Fibroblast of lung (primary cell): ENCODE results near the gene TM7SF2. TPM values are rescaled to one million over a fixed set of nuclear protein-coding genes. Genes with fewer than 3 reads are reported as not detected.

Source experiments
- DNase-seq, 2 donors: peaks; one replicate each; pipeline versions ENCODE4 v3.0.0 to v3.0.0-alpha.2; 2010; ENCODE audit warnings: low read depth in 2 of 2
- H2AFZ ChIP-seq: 2 replicates; pipeline ENCODE4 v1.5.1; 2012; ENCODE audit warnings: low read length, control low read depth, inconsistent platforms
- H3K27ac ChIP-seq: 2 replicates; pipeline ENCODE4 v1.5.1; 2011; ENCODE audit warnings: low read length, control low read depth; ENCODE audit not compliant: insufficient read depth
- H3K27me3 ChIP-seq: 2 replicates; pipeline ENCODE4 v1.5.1; 2011; ENCODE audit warnings: mild to moderate bottlenecking, low read length; ENCODE audit not compliant: control insufficient read depth, insufficient read depth
- H3K36me3 ChIP-seq: 2 replicates; pipeline ENCODE4 v1.5.1; 2011; ENCODE audit warnings: low read length; ENCODE audit not compliant: control insufficient read depth, insufficient read depth
- H3K4me1 ChIP-seq: 2 replicates; pipeline ENCODE4 v1.5.1; 2011; ENCODE audit warnings: low read length; ENCODE audit not compliant: control insufficient read depth, insufficient read depth; ENCODE audit errors: extremely low read depth
- H3K4me2 ChIP-seq: 2 replicates; pipeline ENCODE4 v1.5.1; 2011; ENCODE audit warnings: low read length, control low read depth; ENCODE audit not compliant: insufficient read depth; ENCODE audit errors: extremely low read depth
- H3K4me3 ChIP-seq, 4 experiments: fragments of 200-600 bp in 1 of 4; sonication (generic) in 1 of 4; replicated peaks in 1 of 4; 2 replicates each; pipeline ENCODE4 v1.5.1; 2011 to 2016; ENCODE audit warnings: low read length in 4 of 4, low read depth in 3 of 4, mild to moderate bottlenecking in 3 of 4, control low read depth in 2 of 4, inconsistent platforms in 1 of 4, mixed read lengths in 1 of 4; ENCODE audit not compliant: insufficient read depth in 1 of 4; ENCODE audit errors: control extremely low read depth in 1 of 4
- H3K79me2 ChIP-seq: 2 replicates; pipeline ENCODE4 v1.5.1; 2012; ENCODE audit warnings: mild to moderate bottlenecking, low read length, inconsistent platforms; ENCODE audit not compliant: control insufficient read depth, insufficient read depth
- H3K9ac ChIP-seq: 2 replicates; pipeline ENCODE4 v1.5.1; 2011; ENCODE audit warnings: mild to moderate bottlenecking, low read length, control low read depth; ENCODE audit not compliant: insufficient read depth
- H3K9me3 ChIP-seq: 2 replicates; pipeline ENCODE4 v1.5.1; 2012; ENCODE audit warnings: low read depth, low read length; ENCODE audit not compliant: control insufficient read depth, insufficient read depth
- H4K20me1 ChIP-seq: 2 replicates; pipeline ENCODE4 v1.5.1; 2011; ENCODE audit warnings: low read length; ENCODE audit not compliant: control insufficient read depth, insufficient read depth; ENCODE audit errors: extremely low read depth
- EZH2 ChIP-seq: IDR thresholded peaks from 2 replicates; pipeline ENCODE4 v1.5.1; 2012; ENCODE audit warnings: low read length, control low read depth, mild to moderate bottlenecking; ENCODE audit errors: missing control alignments
- polyA plus RNA-seq, 2 donors: library from polyadenylated mRNA; depleted of rRNA in 1 of 2; stranded (reverse) in 1 of 2; unstranded in 1 of 2; fragments of >200 nt; gene quantifications; 2 replicates each; pipeline ENCODE4 v1.2.1, GENCODE V29; 2011 to 2012; ENCODE audit warnings: missing spikeins in 1 of 2
- total RNA-seq: library from RNA; depleted of rRNA; stranded (reverse); fragments of >200 nt; gene quantifications from 2 replicates; pipeline ENCODE4 v1.2.1, GENCODE V29; 2014
- TF ChIP-seq, protein P1 (sequence below), 2 donors: IDR thresholded peaks in 1 of 2; conservative IDR thresholded peaks in 1 of 2; 1 replicate in 1 of 2; 2 replicates in 1 of 2; pipeline ENCODE4 v1.5.1; 2011 to 2012; ENCODE audit warnings: low read length in 2 of 2, control low read depth in 1 of 2, inconsistent platforms in 1 of 2, low read depth in 1 of 2, mild to moderate bottlenecking in 1 of 2

TM7SF2 gene
- total and polyA plus RNA-seq, 2 donors (not counting 1 experiment from before 2014, with no cell fraction given): 11.7 to 89.5 TPM

DNA sequence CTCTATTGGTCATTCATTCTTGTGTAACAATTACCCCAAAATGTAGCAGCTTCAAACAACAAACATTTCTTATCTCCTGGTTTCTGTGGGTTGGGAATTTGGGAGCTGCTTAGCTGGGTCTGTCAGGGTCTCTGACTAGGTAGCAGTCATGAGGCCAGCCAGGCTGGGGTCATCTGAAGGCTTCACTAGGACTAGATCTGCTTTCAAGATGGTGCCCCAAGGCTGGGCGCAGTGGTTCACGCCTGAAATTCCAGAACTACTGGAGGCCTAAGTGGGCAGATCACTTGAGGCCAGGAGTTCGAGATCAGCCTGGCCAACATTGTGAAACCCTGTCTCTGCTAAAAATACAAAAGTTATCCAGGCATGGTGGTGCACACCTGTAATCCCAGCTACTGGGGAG lies 45.3 kb downstream of the TM7SF2 start:
- no peaks in the 10 kb centered on the region for H4K20me1 ChIP-seq
- DNase-seq: no peak
- no peak overlapping the region for H3K4me2 ChIP-seq
- no peak overlapping the region for H3K9ac ChIP-seq
- no peaks in the 10 kb centered on the region for H3K27me3 ChIP-seq
- TF ChIP-seq, protein P1, sequence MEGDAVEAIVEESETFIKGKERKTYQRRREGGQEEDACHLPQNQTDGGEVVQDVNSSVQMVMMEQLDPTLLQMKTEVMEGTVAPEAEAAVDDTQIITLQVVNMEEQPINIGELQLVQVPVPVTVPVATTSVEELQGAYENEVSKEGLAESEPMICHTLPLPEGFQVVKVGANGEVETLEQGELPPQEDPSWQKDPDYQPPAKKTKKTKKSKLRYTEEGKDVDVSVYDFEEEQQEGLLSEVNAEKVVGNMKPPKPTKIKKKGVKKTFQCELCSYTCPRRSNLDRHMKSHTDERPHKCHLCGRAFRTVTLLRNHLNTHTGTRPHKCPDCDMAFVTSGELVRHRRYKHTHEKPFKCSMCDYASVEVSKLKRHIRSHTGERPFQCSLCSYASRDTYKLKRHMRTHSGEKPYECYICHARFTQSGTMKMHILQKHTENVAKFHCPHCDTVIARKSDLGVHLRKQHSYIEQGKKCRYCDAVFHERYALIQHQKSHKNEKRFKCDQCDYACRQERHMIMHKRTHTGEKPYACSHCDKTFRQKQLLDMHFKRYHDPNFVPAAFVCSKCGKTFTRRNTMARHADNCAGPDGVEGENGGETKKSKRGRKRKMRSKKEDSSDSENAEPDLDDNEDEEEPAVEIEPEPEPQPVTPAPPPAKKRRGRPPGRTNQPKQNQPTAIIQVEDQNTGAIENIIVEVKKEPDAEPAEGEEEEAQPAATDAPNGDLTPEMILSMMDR (conservative IDR thresholded peaks at IDR 0.05 in 1 of 2, IDR thresholded peaks at IDR 0.05 in 1 of 2; ENCODE audit: low read depth in 1 of 2, low read length in 2 of 2): no peak
- no peak for TF ChIP-seq EZH2
- no peaks in the 10 kb centered on the region for H3K9me3 ChIP-seq
- H3K79me2 ChIP-seq: no peaks in the 10 kb centered on the region
- H2AFZ ChIP-seq: no peak overlapping the region
- H3K36me3 ChIP-seq: no peaks in the 10 kb centered on the region
- no peaks in the 10 kb centered on the region for H3K4me1 ChIP-seq
- no peak overlapping the region for H3K27ac ChIP-seq
- no peak overlapping the region for H3K4me3 ChIP-seq

DNA sequence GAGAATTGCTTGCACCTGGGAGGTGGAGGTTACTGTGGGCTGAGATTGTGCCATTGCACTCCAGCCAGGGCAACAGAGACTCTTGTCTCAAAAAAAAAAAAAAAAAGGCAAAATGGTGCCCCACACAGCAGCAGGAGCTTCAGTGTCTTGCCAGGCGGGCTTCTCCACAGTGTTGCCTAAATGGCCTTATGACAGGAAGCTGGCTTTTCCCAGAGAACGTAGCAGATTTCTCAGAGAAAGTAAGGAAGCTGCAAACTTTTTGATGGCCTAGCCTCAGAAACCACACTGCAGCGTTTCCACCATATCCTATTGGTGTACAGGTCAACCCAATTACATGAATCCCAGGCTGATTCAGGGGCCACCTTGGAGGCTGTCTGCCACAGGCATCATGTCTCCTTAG lies 45.7 kb downstream of the TM7SF2 start:
- Histone ChIP-seq H3K36me3 (no peaks in the 10 kb centered on the region), H2AFZ (no peak overlapping the region), H4K20me1 (no peaks in the 10 kb centered on the region), H3K79me2 (no peaks in the 10 kb centered on the region), H3K4me1 (no peaks in the 10 kb centered on the region), H3K9me3 (no peaks in the 10 kb centered on the region), H3K4me2 (no peak overlapping the region), H3K4me3 (no peak overlapping the region), H3K9ac (no peak overlapping the region), H3K27ac (no peak overlapping the region), H3K27me3 (no peaks in the 10 kb centered on the region)
- TF ChIP-seq, protein P1 (conservative IDR thresholded peaks at IDR 0.05 in 1 of 2, IDR thresholded peaks at IDR 0.05 in 1 of 2; ENCODE audit: low read depth in 1 of 2, low read length in 2 of 2): no peak
- TF ChIP-seq EZH2: no peak
- DNase-seq: no peak

DNA sequence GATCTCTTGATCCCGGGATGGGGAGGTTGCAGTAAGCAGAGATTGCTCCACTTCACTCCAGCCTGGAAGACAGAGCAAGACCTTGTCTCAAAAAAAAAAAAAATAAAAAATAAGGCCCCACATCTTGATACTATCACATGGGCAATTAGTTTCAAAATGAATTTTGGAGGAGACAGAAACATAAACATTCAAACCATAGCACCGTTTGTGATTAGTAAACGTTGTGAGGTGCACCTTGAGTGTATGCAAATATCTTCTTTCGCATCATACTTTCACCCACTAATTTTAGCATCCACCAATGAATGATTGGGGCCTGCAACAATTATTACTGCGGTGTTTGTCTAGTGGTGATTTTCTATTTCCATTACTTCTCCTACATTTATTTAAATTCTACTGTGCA lies 47.3 kb downstream of the TM7SF2 start:
- H3K27ac ChIP-seq: no peak overlapping the region
- no peaks in the 10 kb centered on the region for H3K4me1 ChIP-seq
- H3K27me3 ChIP-seq: no peaks in the 10 kb centered on the region
- H3K4me2 ChIP-seq: no peak overlapping the region
- H3K9me3 ChIP-seq: no peaks in the 10 kb centered on the region
- no peaks in the 10 kb centered on the region for H3K79me2 ChIP-seq
- H3K9ac ChIP-seq: no peak overlapping the region
- H3K4me3 ChIP-seq: no peak overlapping the region
- TF ChIP-seq, protein P1 (conservative IDR thresholded peaks at IDR 0.05 in 1 of 2, IDR thresholded peaks at IDR 0.05 in 1 of 2; ENCODE audit: low read depth in 1 of 2, low read length in 2 of 2): no peak
- TF ChIP-seq EZH2: no peak
- no peaks in the 10 kb centered on the region for H3K36me3 ChIP-seq
- DNase-seq: no peak
- no peaks in the 10 kb centered on the region for H4K20me1 ChIP-seq
- no peak overlapping the region for H2AFZ ChIP-seq
